WTC11 (cell line): Measurements from ENCODE around the gene RBP5. TPM values are rescaled to one million over a fixed set of nuclear protein-coding genes. Genes with fewer than 3 reads are reported as not detected.

Experiments used
- total RNA-seq: library from RNA; stranded (reverse); gene quantifications from 3 replicates; pipeline ENCODE4 v1.2.3, GENCODE V29; 2021

RBP5 gene
- total RNA-seq, 1 experiment from 2014 or later, result 4.1 TPM

Other genes starting within 250 kb of the RBP5 start
- gene LRRC23, start 224.1 kb downstream of the RBP5 start, total RNA-seq, result 3.1 to 5.3 TPM (median 4.9 TPM) in 3 replicates
- gene ENO2, start 214.3 kb downstream of the RBP5 start, total RNA-seq, result 118 to 170 TPM (median 165 TPM) in 3 replicates
- gene ATN1, start 200.9 kb downstream of the RBP5 start, total RNA-seq, result 80.0 to 87.1 TPM (median 80.5 TPM) in 3 replicates
- not detected in 3 replicates for gene RNU7-1, start 185.1 kb downstream of the RBP5 start, total RNA-seq
- gene C12orf57, start 184.9 kb downstream of the RBP5 start, total RNA-seq, result 158 to 181 TPM (median 172 TPM) in 3 replicates
- gene PTPN6, start 177.5 kb downstream of the RBP5 start, total RNA-seq, result 27.1 to 34.7 TPM (median 34.5 TPM) in 3 replicates
- gene PHB2, start 158.2 kb downstream of the RBP5 start, total RNA-seq, result 350 to 397 TPM (median 352 TPM) in 3 replicates
- 59.3 to 78.6 TPM (median 59.8 TPM) in 3 replicates for gene EMG1, start 158.0 kb downstream of the RBP5 start, total RNA-seq
- gene LPCAT3, start 110.4 kb downstream of the RBP5 start, total RNA-seq, result 35.3 to 40.0 TPM (median 36.2 TPM) in 3 replicates
- 6.2 to 8.8 TPM (median 7.6 TPM) in 3 replicates for gene C1S, start 68.2 kb downstream of the RBP5 start, total RNA-seq
- 8.4 to 9.8 TPM (median 8.9 TPM) in 3 replicates for gene C1R, start 36.4 kb downstream of the RBP5 start, total RNA-seq
- gene C1RL, start 19.7 kb downstream of the RBP5 start, total RNA-seq, result 17.7 to 23.7 TPM (median 22.9 TPM) in 3 replicates
- gene CLSTN3, start 1.5 kb upstream of the RBP5 start, total RNA-seq, result 23.7 to 28.2 TPM (median 24.7 TPM) in 3 replicates
- 61.4 to 68.9 TPM (median 63.4 TPM) in 3 replicates for gene PEX5, start 60.8 kb upstream of the RBP5 start, total RNA-seq
- not detected in 3 replicates for gene ACSM4, start 175.2 kb upstream of the RBP5 start, total RNA-seq